ENCODE results near the gene DDX42. TPM values are rescaled to one million over a fixed set of nuclear protein-coding genes. Genes with fewer than 3 reads are reported as not detected.

Gene DDX42
- total RNA-seq, 1 donor from 2014 or later, result 104 TPM

GRCh38 chr17:63783522-63783921, 9.6 kb downstream of the DDX42 start:
- no peak for DNase-seq (ENCODE audit: low spot score)
- H3K27me3 ChIP-seq, result no peaks in the 10 kb centered on the region
- peaks cover 4% of the 10 kb centered on the region for H3F3A ChIP-seq (ENCODE audit: low read depth)
- H2AFZ ChIP-seq (replicated peaks), result no peak overlapping the region
- H3K27ac ChIP-seq, result no peak overlapping the region
- H3K36me3 ChIP-seq, result no peaks in the 10 kb centered on the region
- Mint-ChIP-seq H3K4me1 (no peaks in the 10 kb centered on the region), H3K4me3 (no peak overlapping the region), H3K27ac (no peak overlapping the region), H3K36me3 (peaks cover 15% of the 10 kb centered on the region), H3K27me3 (ENCODE audit: insufficient read depth, low read depth) (no peaks in the 10 kb centered on the region), H3K9me3 (no peaks in the 10 kb centered on the region)
- peaks cover 99% of the 10 kb centered on the region for H3K79me2 ChIP-seq (ENCODE audit: low read depth)
- TF ChIP-seq, protein P1, sequence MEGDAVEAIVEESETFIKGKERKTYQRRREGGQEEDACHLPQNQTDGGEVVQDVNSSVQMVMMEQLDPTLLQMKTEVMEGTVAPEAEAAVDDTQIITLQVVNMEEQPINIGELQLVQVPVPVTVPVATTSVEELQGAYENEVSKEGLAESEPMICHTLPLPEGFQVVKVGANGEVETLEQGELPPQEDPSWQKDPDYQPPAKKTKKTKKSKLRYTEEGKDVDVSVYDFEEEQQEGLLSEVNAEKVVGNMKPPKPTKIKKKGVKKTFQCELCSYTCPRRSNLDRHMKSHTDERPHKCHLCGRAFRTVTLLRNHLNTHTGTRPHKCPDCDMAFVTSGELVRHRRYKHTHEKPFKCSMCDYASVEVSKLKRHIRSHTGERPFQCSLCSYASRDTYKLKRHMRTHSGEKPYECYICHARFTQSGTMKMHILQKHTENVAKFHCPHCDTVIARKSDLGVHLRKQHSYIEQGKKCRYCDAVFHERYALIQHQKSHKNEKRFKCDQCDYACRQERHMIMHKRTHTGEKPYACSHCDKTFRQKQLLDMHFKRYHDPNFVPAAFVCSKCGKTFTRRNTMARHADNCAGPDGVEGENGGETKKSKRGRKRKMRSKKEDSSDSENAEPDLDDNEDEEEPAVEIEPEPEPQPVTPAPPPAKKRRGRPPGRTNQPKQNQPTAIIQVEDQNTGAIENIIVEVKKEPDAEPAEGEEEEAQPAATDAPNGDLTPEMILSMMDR (IDR thresholded peaks at IDR 0.05), result no peak
- TF ChIP-seq EZH2 (IDR thresholded peaks at IDR 0.05) (no peak), EZH2phosphoT487 (IDR thresholded peaks at IDR 0.05) (no peak)
- H3K9me3 ChIP-seq (ENCODE audit: low read depth), result no peaks in the 10 kb centered on the region
- H3K4me3 ChIP-seq, result no peak overlapping the region
- no peaks in the 10 kb centered on the region for H3K4me1 ChIP-seq
- no peak overlapping the region for H3K4me2 ChIP-seq
- H3K9ac ChIP-seq, result no peak overlapping the region
- peaks cover 82% of the 10 kb centered on the region for H4K20me1 ChIP-seq (ENCODE audit: low read depth)

GRCh38 chr17:63785556-63785955, 11.6 kb downstream of the DDX42 start:
- no peak overlapping the region for H3K4me3 Mint-ChIP-seq
- H2AFZ ChIP-seq (replicated peaks), result no peak overlapping the region
- H3K27me3 Mint-ChIP-seq (ENCODE audit: insufficient read depth, low read depth), result no peaks in the 10 kb centered on the region
- no peak overlapping the region for H3K9ac ChIP-seq
- no peak overlapping the region for H3K27ac ChIP-seq
- H4K20me1 ChIP-seq (ENCODE audit: low read depth), result peaks cover 74% of the 10 kb centered on the region
- H3K36me3 Mint-ChIP-seq, result peaks cover 11% of the 10 kb centered on the region
- H3K79me2 ChIP-seq (ENCODE audit: low read depth), result peaks cover 99% of the 10 kb centered on the region
- no peaks in the 10 kb centered on the region for H3K4me1 Mint-ChIP-seq
- no peaks in the 10 kb centered on the region for H3K27me3 ChIP-seq
- TF ChIP-seq EZH2phosphoT487 (IDR thresholded peaks at IDR 0.05), result no peak
- TF ChIP-seq, protein P1 (IDR thresholded peaks at IDR 0.05), result no peak
- TF ChIP-seq EZH2 (IDR thresholded peaks at IDR 0.05), result no peak
- no peak for DNase-seq (ENCODE audit: low spot score)
- no peaks in the 10 kb centered on the region for H3K9me3 Mint-ChIP-seq
- H3K4me3 ChIP-seq, result no peak overlapping the region
- H3K36me3 ChIP-seq, result no peaks in the 10 kb centered on the region
- no peak overlapping the region for H3K27ac Mint-ChIP-seq
- H3K4me2 ChIP-seq, result no peak overlapping the region
- peaks cover 4% of the 10 kb centered on the region for H3F3A ChIP-seq (ENCODE audit: low read depth)
- H3K9me3 ChIP-seq (ENCODE audit: low read depth), result no peaks in the 10 kb centered on the region
- no peaks in the 10 kb centered on the region for H3K4me1 ChIP-seq

- H3K27ac ChIP-seq, result no peak overlapping the region
- no peaks in the 10 kb centered on the region for H3K9me3 Mint-ChIP-seq
- no peak overlapping the region for H3K9ac ChIP-seq
- no peaks in the 10 kb centered on the region for H3K27me3 Mint-ChIP-seq (ENCODE audit: insufficient read depth, low read depth)
- H3F3A ChIP-seq (ENCODE audit: low read depth), result peaks cover 4% of the 10 kb centered on the region
- H2AFZ ChIP-seq (replicated peaks), result no peak overlapping the region
- H4K20me1 ChIP-seq (ENCODE audit: low read depth), result peaks cover 74% of the 10 kb centered on the region
- no peaks in the 10 kb centered on the region for H3K4me1 ChIP-seq
- H3K9me3 ChIP-seq (ENCODE audit: low read depth), result no peaks in the 10 kb centered on the region
- no peak overlapping the region for H3K4me3 Mint-ChIP-seq
- H3K4me3 ChIP-seq, result no peak overlapping the region
- DNase-seq (ENCODE audit: low spot score), result no peak
- peaks cover 11% of the 10 kb centered on the region for H3K36me3 Mint-ChIP-seq
- no peaks in the 10 kb centered on the region for H3K4me1 Mint-ChIP-seq
- no peaks in the 10 kb centered on the region for H3K36me3 ChIP-seq
- no peaks in the 10 kb centered on the region for H3K27me3 ChIP-seq
- no peak overlapping the region for H3K4me2 ChIP-seq
- H3K27ac Mint-ChIP-seq, result no peak overlapping the region
- peaks cover 99% of the 10 kb centered on the region for H3K79me2 ChIP-seq (ENCODE audit: low read depth)
- no peak for TF ChIP-seq EZH2phosphoT487 (IDR thresholded peaks at IDR 0.05)
- TF ChIP-seq EZH2 (IDR thresholded peaks at IDR 0.05), result no peak
- TF ChIP-seq, protein P1 (IDR thresholded peaks at IDR 0.05), result no peak
Observed at GRCh38 chr17:63786117-63786516, 12.1 kb downstream of the DDX42 start.
